A549 (cell line): ENCODE results near the gene IGFL2. TPM values are rescaled to one million over a fixed set of nuclear protein-coding genes. Genes with fewer than 3 reads are reported as not detected.

ENCODE experiments used
- ATAC-seq, 2 experiments: fragments of 200-7000 bp in 1 of 2; fragments of >200 bp in 1 of 2; cut with Nextera tagmentation in 1 of 2; cut with Tn5 transposase in 1 of 2; 3 replicates each; pipeline versions ENCODE4 v1.8.0 to v1.9.1; 2018 to 2020; ENCODE audit warnings: mild to moderate bottlenecking in 1 of 2, moderate library complexity in 1 of 2
- CTCF ChIA-PET: fragments of 300-600 bp; sonication (Branson Sonifier 250); formaldehyde crosslinking; extraction: SDS; loops from one replicate; lab custom pipeline; 2021; ENCODE audit warnings: antibody characterized with exemption, inconsistent platforms; lab: Yijun Ruan, JAX
- POLR2A ChIA-PET: fragments of 350-600 bp; formaldehyde crosslinking; extraction: SDS; loops from one replicate; lab custom pipeline; 2021; ENCODE audit warnings: antibody characterized with exemption, inconsistent platforms; lab: Yijun Ruan, JAX
- DNase-seq, 2 experiments: peaks; one replicate each; pipeline versions ENCODE4 v3.0.0 to v3.0.0-alpha.2; 2011 to 2016; ENCODE audit warnings: low read depth in 1 of 2, low spot score in 1 of 2
- FAIRE-seq: peaks from 2 replicates; lab custom pipeline; 2011; peaks lifted over from hg19 to GRCh38; lab: Jason Lieb, UNC
- H3K27ac ChIP-seq, 2 experiments: fragments of >200 bp; sonication (Bioruptor Twin); formaldehyde crosslinking; 3 replicates each; pipeline ENCODE4 v1.5.1; 2016 to 2017
- H3K4me1 ChIP-seq: fragments of >200 bp; sonication (Bioruptor Twin); formaldehyde crosslinking; 3 replicates; pipeline ENCODE4 v1.6.1; 2016
- H3K4me2 ChIP-seq: fragments of >200 bp; sonication (Bioruptor Twin); formaldehyde crosslinking; 3 replicates; pipeline ENCODE4 v1.6.1; 2016
- H3K4me3 ChIP-seq: fragments of >200 bp; sonication (Bioruptor Twin); formaldehyde crosslinking; 3 replicates; pipeline ENCODE4 v1.5.1; 2016
- H3K9me3 ChIP-seq: fragments of >200 bp; sonication (Bioruptor Twin); formaldehyde crosslinking; 3 replicates; pipeline ENCODE4 v1.6.1; 2016
- BCL3 ChIP-seq: fragments of >200 bp; sonication (Bioruptor Twin); formaldehyde crosslinking; IDR thresholded peaks from 3 replicates; pipeline ENCODE4 v1.6.1; 2016
- CBX8 ChIP-seq: fragments of 200-600 bp; sonication (generic); IDR thresholded peaks from 2 replicates; pipeline ENCODE4 v1.6.1; 2016
- E2F6 ChIP-seq: IDR thresholded peaks from 2 replicates; pipeline ENCODE4 v1.6.1; 2012; ENCODE audit warnings: low read depth, borderline replicate concordance
- ELK1 ChIP-seq: fragments of 150-350 bp; IDR thresholded peaks from 2 replicates; pipeline ENCODE4 v1.6.1; 2014; ENCODE audit warnings: low read depth, mild to moderate bottlenecking, low read length
- FOSL2 ChIP-seq, 2 experiments: fragments of 450-650 bp in 1 of 2; fragments of >200 bp in 1 of 2; sonication (Bioruptor Twin) in 1 of 2; formaldehyde crosslinking; IDR thresholded peaks; 2 replicates each; pipeline versions ENCODE4 v1.5.0 to v1.6.1; 2016 to 2020; ENCODE audit warnings: mild to moderate bottlenecking in 1 of 2, moderate library complexity in 1 of 2
- HOXB5 ChIP-seq: fragments of 250-450 bp; sonication (Bioruptor Pico); IDR thresholded peaks from 2 replicates; pipeline ENCODE4 v1.5.0; 2020; ENCODE audit warnings: mild to moderate bottlenecking, moderate library complexity
- KDM1A ChIP-seq: fragments of 200-600 bp; sonication (generic); IDR thresholded peaks from 2 replicates; pipeline ENCODE4 v1.6.1; 2016; ENCODE audit warnings: low read depth, mild to moderate bottlenecking
- MAFK ChIP-seq: fragments of 450-650 bp; IDR thresholded peaks from 2 replicates; pipeline ENCODE4 v1.6.1; 2014; ENCODE audit not compliant: partially characterized antibody
- POLR2A ChIP-seq: IDR thresholded peaks from 2 replicates; pipeline ENCODE4 v1.6.1; 2012; ENCODE audit warnings: mild to moderate bottlenecking, low read length
- POLR2AphosphoS2 ChIP-seq: conservative IDR thresholded peaks from 2 replicates; pipeline ENCODE4 v1.6.1; 2012; ENCODE audit warnings: low read length, improper control_type of control experiment, inconsistent platforms
- RARB ChIP-seq: fragments of 250-450 bp; sonication (Bioruptor Pico); IDR thresholded peaks from 2 replicates; pipeline ENCODE4 v1.8.0; 2021; ENCODE audit warnings: mild to moderate bottlenecking, moderate library complexity
- RCOR1 ChIP-seq: fragments of 150-350 bp; IDR thresholded peaks from 2 replicates; pipeline ENCODE4 v1.6.1; 2014; ENCODE audit warnings: antibody characterized with exemption, low read length, low read depth
- REST ChIP-seq: fragments of 200-600 bp; sonication (generic); IDR thresholded peaks from 2 replicates; pipeline ENCODE4 v1.6.1; 2016; ENCODE audit warnings: antibody characterized with exemption, mild to moderate bottlenecking, moderate library complexity
- TFCP2L1 ChIP-seq: fragments of 250-450 bp; sonication (Bioruptor Pico); IDR thresholded peaks from 2 replicates; pipeline ENCODE4 v1.5.0; 2021; ENCODE audit warnings: mild to moderate bottlenecking
- TP53 ChIP-seq: fragments of 250-450 bp; sonication (Bioruptor Pico); IDR thresholded peaks from 2 replicates; pipeline ENCODE4 v1.5.0; 2021; ENCODE audit warnings: mild to moderate bottlenecking, moderate library complexity
- ZSCAN20 ChIP-seq: fragments of 250-450 bp; sonication (Bioruptor Pico); IDR thresholded peaks from 2 replicates; pipeline ENCODE4 v1.8.0; 2022; ENCODE audit warnings: mild to moderate bottlenecking, moderate library complexity
- WGBS: methylation state at CpG from one replicate; pipeline ENCODE4 v1.1.6; 2017; ENCODE audit errors: missing lambda C conversion rate; 5-methylcytosine and 5-hydroxymethylcytosine counted together
- polyA plus RNA-seq, 4 experiments: library from polyadenylated mRNA; depleted of rRNA in 3 of 4; stranded (reverse); fragments of >200 nt; fragmentation: RNase III in 1 of 4; extraction: RNeasy Plus Mini Kit Qiagen cat#74134 plus additional on column Dnase treatment in 1 of 4; gene quantifications; 2 replicates in 3 of 4; 3 replicates in 1 of 4; pipeline ENCODE4 v1.2.3, GENCODE V29; 2011 to 2017

IGFL2 gene
- polyA plus RNA-seq, 2 of the 4 experiments (the other 2 are of a cell fraction) = 0.78 to 1.1 TPM

GRCh38 chr19:46111376-46111775 is 36.7 kb upstream of the IGFL2 start (continued):
- TF ChIP-seq REST = no peak
- TF ChIP-seq POLR2A = no peak
- TF ChIP-seq FOSL2 (IDR thresholded peaks at IDR 0.05) = no peak
- no peak for TF ChIP-seq FOSL2 (CRISPR knock-in tag; IDR thresholded peaks at IDR 0.05)
- TF ChIP-seq TP53 (CRISPR knock-in tag) = no peak
- no peak for TF ChIP-seq MAFK

GRCh38 chr19:46112527-46112926 is 35.5 kb upstream of the IGFL2 start:
- Histone ChIP-seq H3K4me3 (no peak overlapping the region), H3K9me3 (no peaks in the 10 kb centered on the region), H3K4me1 (peaks cover 18% of the 10 kb centered on the region), H3K4me2 (no peak overlapping the region), H3K27ac (no peak overlapping the region)
- ChIA-PET POLR2A (no interaction called here), CTCF (interaction anchor here (0.8 to 1.7 kb wide), 13 partner anchors 9 to 235 kb away, joined by 3 to 6 read pairs (median 3); partner anchors contain the start of gene PPP5C)
- FAIRE-seq (peak; percentile 18), DNase-seq (no peak), ATAC-seq (no peak)
- 28% methylated on average over 2 of the region's 2 CpGs for WGBS
- TF ChIP-seq RARB (CRISPR knock-in tag) (no peak), BCL3 (no peak), CBX8 (no peak), REST (no peak), HOXB5 (no peak), TFCP2L1 (CRISPR knock-in tag) (no peak), RCOR1 (no peak), E2F6 (no peak), POLR2A (no peak), KDM1A (no peak), POLR2AphosphoS2 (no peak), ELK1 (no peak), ZSCAN20 (CRISPR knock-in tag) (no peak)
